Stimulated activated naive CD8-positive, alpha-beta T cell treated with anti-CD3 and anti-CD28 coated beads, Interleukin-15, Interleukin-2, amounts not matched to agents 100 U/mL and 50 U/mL, for 24 hours (primary cell): Measurements from ENCODE around the gene ADAMTS6.

Experiments
- ATAC-seq: fragments of 150-1000 bp; cut with Tn5 transposase; one replicate; pipeline ENCODE4 v1.10.0; 2021
- DNase-seq: peaks from one replicate; pipeline ENCODE4 v3.0.0; 2021

The ADAMTS6 gene

GRCh38 chr5:65276178-65276890 lies 205.4 kb downstream of the ADAMTS6 start:
- no peak for ATAC-seq

GRCh38 chr5:65271906-65272305 lies 209.8 kb downstream of the ADAMTS6 start:
- no peak for ATAC-seq
- DNase-seq: no peak

More at GRCh38 chr5:65276178-65276890, 205.4 kb downstream of the ADAMTS6 start:
- DNase-seq: no peak

GRCh38 chr5:65268525-65268924 lies 213.2 kb downstream of the ADAMTS6 start:
- no peak for ATAC-seq
- DNase-seq: no peak

GRCh38 chr5:65264420-65264819 lies 217.3 kb downstream of the ADAMTS6 start:
- ATAC-seq (no peak), DNase-seq (no peak)

GRCh38 chr5:65263321-65263720 lies 218.4 kb downstream of the ADAMTS6 start:
- no peak for ATAC-seq
- no peak for DNase-seq

GRCh38 chr5:65262649-65263059 lies 219.1 kb downstream of the ADAMTS6 start:
- no peak for ATAC-seq
- DNase-seq: no peak

- peak; percentile 7 for DNase-seq
- no peak for ATAC-seq
Observed at GRCh38 chr5:65262096-65262495, 219.6 kb downstream of the ADAMTS6 start.

GRCh38 chr5:65261499-65261898 lies 220.2 kb downstream of the ADAMTS6 start:
- DNase-seq (no peak), ATAC-seq (no peak)

GRCh38 chr5:65255294-65255693 lies 226.4 kb downstream of the ADAMTS6 start:
- no peak for ATAC-seq

GRCh38 chr5:65252977-65253376 lies 228.7 kb downstream of the ADAMTS6 start:
- ATAC-seq: no peak
- no peak for DNase-seq

More at GRCh38 chr5:65255294-65255693, 226.4 kb downstream of the ADAMTS6 start:
- no peak for DNase-seq

- DNase-seq: no peak
- ATAC-seq: no peak
Observed at GRCh38 chr5:65248896-65249295, 232.8 kb downstream of the ADAMTS6 start.

GRCh38 chr5:65247594-65247993 lies 234.1 kb downstream of the ADAMTS6 start:
- no peak for DNase-seq
- ATAC-seq: no peak

- DNase-seq (no peak), ATAC-seq (no peak)
Observed at GRCh38 chr5:65246741-65247140, 235.0 kb downstream of the ADAMTS6 start.

- ATAC-seq: no peak
- no peak for DNase-seq
Observed at GRCh38 chr5:65244031-65244430, 237.7 kb downstream of the ADAMTS6 start.

- ATAC-seq: no peak
Observed at GRCh38 chr5:65243161-65243560, 238.6 kb downstream of the ADAMTS6 start.

GRCh38 chr5:65229841-65230240 lies 251.9 kb downstream of the ADAMTS6 start:
- no peak for DNase-seq
- ATAC-seq: no peak

More at GRCh38 chr5:65243161-65243560, 238.6 kb downstream of the ADAMTS6 start:
- DNase-seq: no peak

- ATAC-seq: no peak
- DNase-seq: no peak
Observed at GRCh38 chr5:65213921-65214525, 267.7 kb downstream of the ADAMTS6 start.

- no peak for DNase-seq
Observed at GRCh38 chr5:65209341-65209740, 272.4 kb downstream of the ADAMTS6 start.

GRCh38 chr5:65204966-65205365 lies 276.8 kb downstream of the ADAMTS6 start:
- no peak for DNase-seq
- ATAC-seq: no peak

More at GRCh38 chr5:65209341-65209740, 272.4 kb downstream of the ADAMTS6 start:
- ATAC-seq: no peak

GRCh38 chr5:65203746-65204145 lies 278.0 kb downstream of the ADAMTS6 start:
- DNase-seq: no peak
- ATAC-seq: no peak

- no peak for ATAC-seq
- no peak for DNase-seq
Observed at GRCh38 chr5:65199993-65200675, 281.6 kb downstream of the ADAMTS6 start.

- no peak for DNase-seq
- ATAC-seq: no peak
Observed at GRCh38 chr5:65198456-65199120, 283.1 kb downstream of the ADAMTS6 start.
